SK-N-SH treated with all-trans-retinoic acid at 6 μM for 48 hours (cell line): ENCODE measurements around the gene ADAMTS15.
"Not testable (repeated sequence)": the region's sequence is repeated elsewhere in the genome, so short reads cannot be mapped to it uniquely, and the experiment has no call there.

Source experiments
- ATAC-seq: fragments of 200-7000 bp; cut with Tn5 transposase; 3 replicates; pipeline ENCODE4 v1.9.1; 2020; ENCODE audit warnings: mild to moderate bottlenecking, moderate library complexity
- ARNTL ChIP-seq: fragments of 450-650 bp; formaldehyde crosslinking; IDR thresholded peaks from 2 replicates; pipeline ENCODE4 v1.5.0; 2020; ENCODE audit warnings: low read depth, mild to moderate bottlenecking, moderate library complexity, borderline replicate concordance
- BACH2 ChIP-seq: fragments of 250-450 bp; sonication (Bioruptor Pico); IDR thresholded peaks from 2 replicates; pipeline ENCODE4 v1.9.0; 2021; ENCODE audit warnings: mild to moderate bottlenecking, borderline replicate concordance
- CREB5 ChIP-seq: fragments of 250-450 bp; sonication (Bioruptor Pico); IDR thresholded peaks from 2 replicates; pipeline ENCODE4 v1.5.1; 2020; ENCODE audit warnings: low read depth, mild to moderate bottlenecking, moderate library complexity
- CSDC2 ChIP-seq: fragments of 250-450 bp; sonication (Bioruptor Pico); IDR thresholded peaks from 2 replicates; pipeline ENCODE4 v1.5.0; 2020; ENCODE audit warnings: mild to moderate bottlenecking, moderate library complexity
- CSRNP3 ChIP-seq: fragments of 250-450 bp; sonication (Bioruptor Pico); IDR thresholded peaks from 2 replicates; pipeline ENCODE4 v1.5.1; 2021; ENCODE audit warnings: mild to moderate bottlenecking, moderate library complexity
- ESRRG ChIP-seq: fragments of 250-450 bp; sonication (Bioruptor Pico); IDR thresholded peaks from 2 replicates; pipeline ENCODE4 v1.6.1; 2021; ENCODE audit warnings: mild to moderate bottlenecking
- GLIS3 ChIP-seq: fragments of 250-450 bp; sonication (Bioruptor Pico); IDR thresholded peaks from 2 replicates; pipeline ENCODE4 v1.5.0; 2020; ENCODE audit warnings: mild to moderate bottlenecking, moderate library complexity
- ISL1 ChIP-seq: fragments of 250-450 bp; sonication (Bioruptor Pico); IDR thresholded peaks from 2 replicates; pipeline ENCODE4 v2.1.2; 2022; ENCODE audit warnings: mild to moderate bottlenecking, moderate library complexity
- OSR1 ChIP-seq: fragments of 250-450 bp; sonication (Bioruptor Pico); IDR thresholded peaks from 2 replicates; pipeline ENCODE4 v1.8.0; 2022; ENCODE audit warnings: moderate library complexity, mild to moderate bottlenecking, inconsistent platforms
- PATZ1 ChIP-seq: fragments of 250-450 bp; sonication (Bioruptor Pico); IDR thresholded peaks from 2 replicates; pipeline ENCODE4 v1.8.0; 2020; ENCODE audit warnings: mild to moderate bottlenecking, moderate library complexity, borderline replicate concordance
- POU6F1 ChIP-seq: fragments of 250-450 bp; sonication (Bioruptor Pico); IDR thresholded peaks from 2 replicates; pipeline ENCODE4 v1.8.0; 2021; ENCODE audit warnings: low read depth, mild to moderate bottlenecking, moderate library complexity, borderline replicate concordance
- PPARA ChIP-seq: fragments of 250-450 bp; sonication (Bioruptor Pico); IDR thresholded peaks from 2 replicates; pipeline ENCODE4 v1.5.0; 2020; ENCODE audit warnings: mild to moderate bottlenecking, borderline replicate concordance
- RARB ChIP-seq: fragments of 250-450 bp; sonication (Bioruptor Pico); IDR thresholded peaks from 2 replicates; pipeline ENCODE4 v1.8.0; 2021; ENCODE audit warnings: mild to moderate bottlenecking, moderate library complexity
- SNAI2 ChIP-seq: fragments of 250-450 bp; sonication (Bioruptor Pico); IDR thresholded peaks from 2 replicates; pipeline ENCODE4 v1.5.0; 2020; ENCODE audit warnings: mild to moderate bottlenecking, moderate library complexity
- TCF4 ChIP-seq: fragments of 250-450 bp; sonication (Bioruptor Pico); IDR thresholded peaks from 2 replicates; pipeline ENCODE4 v1.8.0; 2021; ENCODE audit warnings: mild to moderate bottlenecking, moderate library complexity, borderline replicate concordance
- TOX ChIP-seq: fragments of 250-450 bp; sonication (Bioruptor Pico); IDR thresholded peaks from 2 replicates; pipeline ENCODE4 v1.8.0; 2021; ENCODE audit warnings: mild to moderate bottlenecking, moderate library complexity, borderline replicate concordance
- TSHZ2 ChIP-seq: fragments of 250-450 bp; sonication (Bioruptor Pico); IDR thresholded peaks from 2 replicates; pipeline ENCODE4 v1.5.0; 2020; ENCODE audit warnings: mild to moderate bottlenecking, moderate library complexity
- ZC3H10 ChIP-seq: fragments of 250-450 bp; sonication (Bioruptor Pico); IDR thresholded peaks from 2 replicates; pipeline ENCODE4 v1.5.1; 2021; ENCODE audit warnings: mild to moderate bottlenecking, moderate library complexity
- ZFP3 ChIP-seq: fragments of 250-450 bp; sonication (Bioruptor Pico); IDR thresholded peaks from 2 replicates; pipeline ENCODE4 v1.5.0; 2020; ENCODE audit warnings: mild to moderate bottlenecking, moderate library complexity
- ZFP30 ChIP-seq: fragments of 450-650 bp; formaldehyde crosslinking; IDR thresholded peaks from 2 replicates; pipeline ENCODE4 v1.5.0; 2022; ENCODE audit warnings: mild to moderate bottlenecking, moderate library complexity
- ZNF565 ChIP-seq: fragments of 450-650 bp; formaldehyde crosslinking; conservative IDR thresholded peaks from 2 replicates; pipeline ENCODE4 v1.5.0; 2020; ENCODE audit warnings: low read depth, mild to moderate bottlenecking, moderate library complexity

ADAMTS15 gene

GRCh38 chr11:130435671-130436070, 12.8 kb upstream of the ADAMTS15 start:
- no peak for TF ChIP-seq SNAI2 (CRISPR knock-in tag)
- no peak for TF ChIP-seq TOX (CRISPR knock-in tag)
- TF ChIP-seq ZFP30 (CRISPR knock-in tag) = no peak
- no peak for TF ChIP-seq ISL1 (CRISPR knock-in tag)
- ATAC-seq = peak; percentile 30

GRCh38 chr11:130436171-130436570, 12.3 kb upstream of the ADAMTS15 start:
- TF ChIP-seq CSDC2 (CRISPR knock-in tag) (no peak), ARNTL (CRISPR knock-in tag) (no peak), ISL1 (CRISPR knock-in tag) (no peak), POU6F1 (CRISPR knock-in tag) (no peak)
- no peak for ATAC-seq

GRCh38 chr11:130437848-130438247, 10.6 kb upstream of the ADAMTS15 start:
- no peak for ATAC-seq

GRCh38 chr11:130438401-130439159, 9.9 kb upstream of the ADAMTS15 start:
- ATAC-seq = not testable (repeated sequence)

More at GRCh38 chr11:130437848-130438247, 10.6 kb upstream of the ADAMTS15 start:
- no peak for TF ChIP-seq ARNTL (CRISPR knock-in tag)
- TF ChIP-seq ZC3H10 (CRISPR knock-in tag) = no peak
- TF ChIP-seq ESRRG (CRISPR knock-in tag) = no peak
- no peak for TF ChIP-seq CSDC2 (CRISPR knock-in tag)
- TF ChIP-seq, all 23 proteins: peak for 0

GRCh38 chr11:130439160-130439519, 9.3 kb upstream of the ADAMTS15 start:
- TF ChIP-seq ZC3H10 (CRISPR knock-in tag) = no peak
- ATAC-seq = no peak

GRCh38 chr11:130439876-130440275, 8.6 kb upstream of the ADAMTS15 start:
- TF ChIP-seq PATZ1 (no peak), ZNF565 (CRISPR knock-in tag) (no peak), GLIS3 (no peak), SNAI2 (CRISPR knock-in tag) (no peak), CREB5 (CRISPR knock-in tag) (no peak), ZFP3 (no peak), BACH2 (CRISPR knock-in tag) (no peak), CSRNP3 (CRISPR knock-in tag) (no peak), TOX (CRISPR knock-in tag) (no peak), ISL1 (CRISPR knock-in tag) (no peak), POU6F1 (CRISPR knock-in tag) (no peak), RARB (no peak), TSHZ2 (CRISPR knock-in tag) (no peak), TCF4 (CRISPR knock-in tag) (no peak), OSR1 (no peak), ARNTL (CRISPR knock-in tag) (no peak), ZFP30 (CRISPR knock-in tag) (no peak), ZC3H10 (CRISPR knock-in tag) (no peak), PPARA (no peak), CSDC2 (CRISPR knock-in tag) (no peak)
- ATAC-seq = no peak
